DMS 273 (cell line): Measurements from ENCODE around the gene KIAA1755.

ENCODE experiments used
- DNase-seq: peaks from one replicate; lab custom pipeline; 2025; ENCODE audit not compliant: unreplicated experiment; lab: John Stamatoyannopoulos, UW

The KIAA1755 gene

DNA sequence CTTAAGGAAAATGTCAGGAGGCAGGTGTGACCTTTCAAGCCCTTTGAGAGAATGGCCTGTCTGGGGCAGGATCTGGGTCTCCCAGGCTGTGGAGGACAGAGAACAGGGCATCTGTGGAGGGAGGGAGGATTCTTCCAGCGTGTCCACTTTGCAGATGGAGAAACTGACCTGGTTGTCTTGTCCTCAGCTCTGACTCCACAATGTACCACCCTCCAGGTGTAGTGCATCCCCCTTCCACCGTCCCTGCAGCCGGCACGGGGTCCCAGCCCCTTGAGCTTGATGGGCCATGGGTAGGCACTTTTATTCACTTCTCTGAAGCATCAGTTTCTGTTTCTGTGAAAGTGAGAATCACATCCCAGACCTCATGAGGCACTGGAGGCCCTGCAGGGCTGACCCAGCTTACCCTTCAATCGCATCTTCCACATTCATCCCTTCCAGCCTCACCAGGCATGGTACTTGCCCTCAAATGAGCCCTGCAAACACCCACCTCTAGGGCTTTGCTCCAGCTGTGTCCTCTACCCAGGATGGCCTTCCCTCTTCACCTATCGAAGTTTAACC lies 90.8 kb downstream of the KIAA1755 start:
- DNase-seq: no peak

- no peak for DNase-seq
These were observed 91.5 kb downstream of the KIAA1755 start for GRCh38 chr20:38168791-38169589.

DNA sequence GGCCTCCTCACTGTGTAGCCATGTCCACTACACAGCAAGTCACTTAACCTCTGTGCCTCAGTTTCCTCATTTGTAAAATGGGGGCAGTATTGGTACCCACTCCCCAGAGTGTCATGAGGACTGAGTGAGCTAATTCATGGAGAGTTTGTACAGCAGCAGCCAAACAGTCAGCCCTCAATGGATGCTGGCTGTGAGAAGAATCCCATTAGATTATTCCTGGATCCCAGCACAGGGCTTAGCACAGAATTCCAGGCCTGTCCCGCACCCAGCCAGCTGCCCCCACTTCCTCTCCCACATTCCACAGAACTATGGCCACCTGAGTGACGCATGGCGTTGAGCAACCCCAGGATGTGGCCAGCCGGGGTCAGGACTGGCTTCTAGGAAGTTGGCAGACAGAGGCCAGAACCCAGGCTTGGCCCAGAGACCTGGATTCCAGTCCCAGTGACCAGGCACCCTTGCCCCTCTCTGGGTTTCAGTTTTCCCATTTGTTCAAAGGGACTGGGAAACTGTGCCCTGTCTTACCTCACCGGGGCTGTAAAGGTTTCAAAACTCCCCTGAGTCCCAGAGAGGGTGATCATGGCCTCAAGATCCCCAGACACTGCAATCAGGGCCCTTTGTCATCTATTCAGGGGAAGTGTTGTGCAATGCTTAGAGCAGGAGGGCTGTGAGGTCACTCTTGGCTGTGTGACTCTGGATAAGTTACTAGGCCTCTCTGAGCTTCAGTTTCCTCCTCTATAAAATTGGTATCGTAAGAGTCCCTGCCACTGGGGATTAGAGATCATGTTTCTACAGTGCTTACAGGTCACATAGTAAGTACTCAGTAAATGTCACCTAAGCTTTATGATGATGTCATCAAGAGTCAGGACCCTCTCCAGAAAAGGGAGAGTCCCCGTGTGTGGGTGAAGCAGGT lies 92.4 kb downstream of the KIAA1755 start:
- no peak for DNase-seq

DNA sequence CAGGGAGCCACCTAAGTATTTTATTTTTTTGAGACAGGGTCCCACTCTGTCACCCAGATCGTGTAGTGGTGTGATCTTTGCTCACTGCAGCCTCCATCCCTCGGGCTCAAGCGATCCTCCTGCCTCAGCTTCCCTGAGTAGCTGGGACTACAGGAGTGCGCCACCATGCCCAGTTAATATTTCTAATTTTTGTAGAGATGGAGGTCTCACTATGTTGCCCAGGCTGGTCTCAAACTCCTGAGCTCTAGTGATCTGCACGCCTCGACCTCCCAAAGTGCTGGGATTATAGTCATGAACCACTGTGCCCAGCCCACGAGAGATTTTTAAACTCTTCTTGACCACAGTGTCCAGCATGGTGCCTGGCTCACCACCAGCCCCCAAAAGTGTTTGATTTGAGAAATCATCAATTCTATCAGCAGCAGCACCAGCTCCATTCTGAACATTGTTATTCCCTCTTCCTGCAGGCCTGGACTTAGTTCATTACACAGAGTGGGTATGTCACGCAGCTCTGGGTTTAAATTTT lies 93.1 kb downstream of the KIAA1755 start:
- DNase-seq: no peak

- DNase-seq: no peak
These were observed 93.8 kb downstream of the KIAA1755 start for GRCh38 chr20:38166703-38167233.

DNA sequence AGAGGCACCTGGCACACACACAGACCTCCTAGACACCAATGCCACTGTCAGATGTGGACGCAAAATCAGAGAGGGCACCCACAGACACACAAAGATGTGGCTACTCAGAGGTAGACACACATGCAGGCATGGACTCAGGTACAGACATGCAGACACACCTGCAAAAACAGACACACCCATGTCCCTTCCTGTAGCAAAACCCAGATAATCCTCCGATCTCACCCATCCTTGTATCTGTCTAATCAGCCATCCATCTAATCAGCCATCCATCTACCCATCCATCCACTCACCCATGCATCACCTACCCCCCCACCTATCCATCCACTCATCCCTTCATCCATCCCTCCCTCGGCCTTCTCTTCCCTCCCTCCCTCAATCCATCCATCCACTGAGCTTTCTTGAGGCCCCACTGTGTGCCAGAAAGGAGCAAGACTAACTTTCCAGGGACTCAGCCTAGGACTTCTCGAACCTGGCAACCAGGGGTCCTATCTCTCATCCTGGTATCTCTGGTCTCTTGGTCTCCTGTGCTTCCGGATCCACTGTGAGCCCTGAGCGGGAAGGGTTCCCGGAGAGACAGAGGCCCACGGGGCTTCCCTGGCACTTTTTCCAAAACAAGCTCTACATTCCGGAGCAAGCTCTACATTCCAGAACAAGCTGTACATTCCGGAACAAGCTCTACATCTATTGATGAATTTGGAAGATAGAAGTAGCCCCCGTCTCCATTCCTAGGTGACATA lies 94.4 kb downstream of the KIAA1755 start:
- DNase-seq: no peak

- peak; percentile 60 for DNase-seq
These were observed 95.2 kb downstream of the KIAA1755 start, which contains the start of gene TGM2 for GRCh38 chr20:38165089-38165965. Gene TGM2 (minus strand): TSS chr20:38165270. CDS start chr20:38165198, 72 bp downstream.

- no peak for DNase-seq
These were observed 95.9 kb downstream of the KIAA1755 start for GRCh38 chr20:38164624-38165088.

DNA sequence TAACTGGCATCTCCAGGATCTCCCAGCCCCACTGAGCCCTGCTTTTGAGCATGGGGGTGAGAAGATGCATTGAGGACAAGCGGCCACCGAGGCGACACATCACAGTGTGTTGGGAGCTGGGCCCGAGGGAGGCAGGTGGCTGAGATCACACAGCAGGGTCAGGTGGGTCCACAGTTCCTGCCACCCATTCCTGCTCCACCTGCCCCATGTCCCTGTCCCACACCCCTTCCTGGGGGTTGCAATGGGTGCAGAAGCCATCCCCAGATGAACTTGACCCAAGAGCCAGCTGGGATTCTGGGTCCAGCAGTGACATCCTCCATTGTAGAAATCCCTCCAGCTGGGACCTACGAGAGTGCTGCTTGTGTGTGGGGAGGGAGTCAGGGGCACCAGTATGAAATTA lies 96.5 kb downstream of the KIAA1755 start:
- DNase-seq: no peak

DNA sequence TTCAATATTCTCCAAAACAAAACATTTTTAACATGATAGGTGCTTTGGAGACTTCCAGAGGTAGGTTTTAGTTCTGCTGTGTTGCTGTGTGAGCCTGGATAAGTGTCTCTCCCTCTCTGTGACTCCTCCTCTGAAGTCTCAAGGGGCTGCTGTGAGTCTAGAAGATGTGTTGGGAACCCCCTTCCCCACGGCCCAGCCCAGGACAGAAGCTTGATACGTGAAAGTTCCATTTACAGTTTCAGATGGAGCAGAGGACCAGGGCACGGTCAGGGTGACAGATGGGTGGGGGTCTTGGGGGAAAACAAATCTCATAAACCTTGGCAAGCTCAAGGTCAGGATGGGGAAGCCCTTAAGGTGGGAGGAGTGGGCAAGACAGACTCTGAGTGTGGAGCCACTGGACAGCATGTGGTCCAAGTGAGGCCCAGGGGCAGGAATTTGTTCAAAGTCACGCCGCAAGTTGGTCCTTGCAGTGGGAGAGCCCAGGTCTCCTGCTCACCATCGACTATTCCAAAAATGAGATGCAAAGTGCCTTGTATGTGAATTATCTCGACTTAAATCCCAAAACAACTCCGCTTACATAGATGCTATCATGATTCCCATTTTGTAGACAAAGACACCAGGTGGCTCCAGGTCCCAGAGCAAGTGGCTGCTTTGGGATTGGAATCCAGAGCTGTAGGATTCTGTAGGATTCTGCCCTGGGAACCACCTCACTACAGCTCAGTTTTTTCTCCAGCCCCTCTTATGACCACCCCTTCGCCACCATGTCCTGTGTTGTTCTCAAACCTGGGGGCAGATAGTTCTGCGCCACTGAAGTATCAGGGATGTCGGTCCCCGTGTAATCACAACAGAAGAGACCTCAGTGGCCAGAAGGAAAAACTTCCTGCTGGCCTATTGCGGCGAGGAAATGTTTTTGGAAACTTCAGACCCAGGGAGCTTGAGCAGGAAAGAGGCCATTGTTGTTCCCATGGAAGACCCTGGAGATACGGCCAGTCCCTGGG lies 97.4 kb downstream of the KIAA1755 start:
- no peak for DNase-seq

DNA sequence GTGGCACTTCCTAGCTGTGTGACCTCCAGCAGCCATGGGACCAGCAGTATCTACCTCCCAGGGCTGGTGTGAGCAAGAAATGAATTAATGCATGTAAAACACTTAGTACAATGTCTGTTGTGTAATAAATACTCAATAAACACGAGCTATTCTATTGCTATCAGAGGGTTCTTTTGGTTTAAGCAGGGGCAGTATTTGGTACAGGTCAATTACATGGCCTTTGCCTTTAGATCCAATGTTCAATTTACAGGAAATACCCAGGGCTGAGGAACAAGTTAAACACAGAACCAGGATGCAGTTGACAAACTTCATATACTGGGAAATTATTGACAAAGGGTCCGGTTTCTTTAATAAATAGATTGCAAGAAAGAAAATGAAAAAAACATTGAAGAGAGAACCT lies 98.4 kb downstream of the KIAA1755 start:
- no peak for DNase-seq

DNA sequence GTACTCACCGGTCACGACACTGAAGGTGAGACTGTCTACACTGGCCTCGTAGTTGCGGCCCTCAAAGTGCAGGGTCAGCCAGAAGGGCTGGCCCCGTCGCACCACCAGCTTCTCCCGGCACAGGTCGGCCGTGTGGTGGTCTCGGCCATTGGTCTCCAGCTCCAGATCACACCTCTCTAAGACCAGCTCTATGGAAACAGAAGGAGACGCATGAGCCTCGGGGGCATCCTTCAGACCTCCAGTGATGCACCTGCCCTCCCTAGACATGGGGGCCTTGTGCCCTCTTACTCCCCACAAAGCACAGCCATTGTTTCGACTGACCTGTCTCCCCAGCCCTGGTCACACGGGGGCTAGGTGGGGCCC lies 99.1 kb downstream of the KIAA1755 start:
- no peak for DNase-seq
